ENCODE measurements around the gene LILRA1.
"Not testable (repeated sequence)": the region's sequence is repeated elsewhere in the genome, so short reads cannot be mapped to it uniquely, and the experiment has no call there.

LILRA1 gene

GRCh38 chr19:54578268-54578667 lies 15.2 kb upstream of the LILRA1 start:
- not testable (repeated sequence) for DNase-seq

- DNase-seq, result no peak
Observed at GRCh38 chr19:54586397-54586796, 7.0 kb upstream of the LILRA1 start.

- DNase-seq, result no peak
Observed at GRCh38 chr19:54587026-54587425, 6.4 kb upstream of the LILRA1 start.

GRCh38 chr19:54593931-54594626 lies 647 bp downstream of the LILRA1 start:
- DNase-seq, result not testable (repeated sequence)

- DNase-seq, result no peak
Observed at GRCh38 chr19:54594737-54595136, 1.3 kb downstream of the LILRA1 start.

- DNase-seq, result not testable (repeated sequence)
Observed at GRCh38 chr19:54595680-54596436, 2.4 kb downstream of the LILRA1 start.

GRCh38 chr19:54600212-54600611 lies 6.8 kb downstream of the LILRA1 start:
- no peak for DNase-seq

GRCh38 chr19:54606230-54606629 lies 12.8 kb downstream of the LILRA1 start:
- no peak for DNase-seq

- no peak for DNase-seq
Observed at GRCh38 chr19:54606891-54607784, 13.7 kb downstream of the LILRA1 start.

- no peak for DNase-seq
Observed at GRCh38 chr19:54607785-54608150, 14.3 kb downstream of the LILRA1 start.

GRCh38 chr19:54608205-54608604 lies 14.8 kb downstream of the LILRA1 start:
- no peak for DNase-seq

GRCh38 chr19:54608792-54609191 lies 15.4 kb downstream of the LILRA1 start:
- DNase-seq, result no peak

- no peak for DNase-seq
Observed at GRCh38 chr19:54609356-54609791, 15.9 kb downstream of the LILRA1 start.

- DNase-seq, result no peak
Observed at GRCh38 chr19:54612428-54612827, 19.0 kb downstream of the LILRA1 start.

GRCh38 chr19:54614726-54615125 lies 21.3 kb downstream of the LILRA1 start:
- no peak for DNase-seq

- no peak for DNase-seq
Observed at GRCh38 chr19:54616057-54616456, 22.6 kb downstream of the LILRA1 start.

- no peak for DNase-seq
Observed at GRCh38 chr19:54616821-54617560, 23.6 kb downstream of the LILRA1 start.

- no peak for DNase-seq
Observed at GRCh38 chr19:54620464-54620863, 27.0 kb downstream of the LILRA1 start.

- DNase-seq, result no peak
Observed at GRCh38 chr19:54622431-54622830, 29.0 kb downstream of the LILRA1 start.

GRCh38 chr19:54624234-54624633 lies 30.8 kb downstream of the LILRA1 start:
- DNase-seq, result not testable (repeated sequence)

- DNase-seq, result not testable (repeated sequence)
Observed at GRCh38 chr19:54624934-54625730, 31.7 kb downstream of the LILRA1 start.

GRCh38 chr19:54626757-54627156 lies 33.3 kb downstream of the LILRA1 start:
- DNase-seq, result no peak

Data from NCI-H1417 (cell line).